Thyroid gland (tissue), 4 donors: ENCODE data around the gene EME1.

Experiments
- POLR2A ChIP-seq, 2 donors: fragments of 450-650 bp; IDR thresholded peaks; one replicate each; pipeline ENCODE4 v1.6.1; 2017; ENCODE audit warnings: antibody characterized with exemption in 2 of 2, mild to moderate bottlenecking in 2 of 2, moderate library complexity in 1 of 2
- TF ChIP-seq, protein P1 (sequence below), 6 experiments: fragments of 200-600 bp in 3 of 6; fragments of 450-650 bp in 3 of 6; sonication (generic) in 3 of 6; IDR thresholded peaks; one replicate each; pipeline ENCODE4 v1.5.1; 2016 to 2019; ENCODE audit warnings: antibody characterized with exemption in 6 of 6, mild to moderate bottlenecking in 2 of 6, inconsistent platforms in 1 of 6, moderate library complexity in 1 of 6

DNA sequence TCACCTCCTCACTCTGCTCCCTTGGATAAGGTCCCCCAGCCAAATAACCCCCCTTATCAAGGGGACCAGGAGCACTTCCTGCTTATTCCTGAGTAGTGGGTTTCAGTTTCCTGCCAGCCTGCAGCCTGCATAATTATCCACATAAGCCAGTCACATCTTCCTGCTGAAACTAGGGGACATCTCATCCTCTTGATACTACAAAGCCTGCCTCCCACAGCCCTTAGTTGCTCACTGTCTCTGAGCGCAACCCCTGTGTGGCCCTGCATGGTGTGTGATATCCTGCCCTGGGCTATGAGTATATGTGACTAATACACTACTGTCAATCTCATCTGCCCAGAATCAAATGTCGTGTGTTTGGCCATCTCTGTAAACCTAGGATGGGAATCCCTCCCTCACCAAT, 35.1 kb upstream of the EME1 start:
- TF ChIP-seq, protein P1, sequence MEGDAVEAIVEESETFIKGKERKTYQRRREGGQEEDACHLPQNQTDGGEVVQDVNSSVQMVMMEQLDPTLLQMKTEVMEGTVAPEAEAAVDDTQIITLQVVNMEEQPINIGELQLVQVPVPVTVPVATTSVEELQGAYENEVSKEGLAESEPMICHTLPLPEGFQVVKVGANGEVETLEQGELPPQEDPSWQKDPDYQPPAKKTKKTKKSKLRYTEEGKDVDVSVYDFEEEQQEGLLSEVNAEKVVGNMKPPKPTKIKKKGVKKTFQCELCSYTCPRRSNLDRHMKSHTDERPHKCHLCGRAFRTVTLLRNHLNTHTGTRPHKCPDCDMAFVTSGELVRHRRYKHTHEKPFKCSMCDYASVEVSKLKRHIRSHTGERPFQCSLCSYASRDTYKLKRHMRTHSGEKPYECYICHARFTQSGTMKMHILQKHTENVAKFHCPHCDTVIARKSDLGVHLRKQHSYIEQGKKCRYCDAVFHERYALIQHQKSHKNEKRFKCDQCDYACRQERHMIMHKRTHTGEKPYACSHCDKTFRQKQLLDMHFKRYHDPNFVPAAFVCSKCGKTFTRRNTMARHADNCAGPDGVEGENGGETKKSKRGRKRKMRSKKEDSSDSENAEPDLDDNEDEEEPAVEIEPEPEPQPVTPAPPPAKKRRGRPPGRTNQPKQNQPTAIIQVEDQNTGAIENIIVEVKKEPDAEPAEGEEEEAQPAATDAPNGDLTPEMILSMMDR (IDR thresholded peaks at IDR 0.05), result no peak
- no peak for TF ChIP-seq POLR2A (IDR thresholded peaks at IDR 0.05)
